ENCODE results near the gene SLC9B1.
"Not testable (repeated sequence)": the region's sequence is repeated elsewhere in the genome, so short reads cannot be mapped to it uniquely, and the experiment has no call there.

DNA sequence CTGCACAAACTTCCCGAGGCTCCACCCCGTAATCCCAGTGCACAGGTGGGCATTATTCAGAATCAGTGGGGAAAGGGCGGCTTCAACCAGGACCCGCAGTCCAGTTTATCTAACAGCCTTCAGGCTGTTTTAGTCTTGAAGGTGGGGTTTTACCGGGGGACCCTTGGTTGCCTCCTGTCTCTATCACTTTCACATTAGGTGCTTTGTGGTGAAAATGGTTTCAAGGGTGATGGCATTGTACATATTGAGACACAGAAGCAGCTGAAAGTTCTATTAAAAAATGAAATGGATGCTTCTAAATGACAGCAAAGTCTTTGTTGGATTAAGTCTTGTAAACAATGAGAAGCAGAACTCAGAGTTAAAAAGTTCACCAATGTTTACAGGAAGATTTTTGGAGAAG lies 123.0 kb downstream of the SLC9B1 start:
- TF ChIP-seq POLR2AphosphoS5, POLR2A (IDR thresholded peaks at IDR 0.05; ENCODE audit: low read depth, low read length): not testable (repeated sequence)

Data from GM12892 (cell line).